Heart left ventricle (tissue), 13 donors: ENCODE measurements around the gene TRIM40.

Experiments
- CTCF ChIP-seq, 12 donors: fragments of 200-600 bp; sonication (generic) in 4 of 12; IDR thresholded peaks; one replicate each; pipeline versions ENCODE4 v1.5.0 to v1.8.0; 2018 to 2022; ENCODE audit warnings: antibody characterized with exemption in 12 of 12, mild to moderate bottlenecking in 5 of 12
- POLR2A ChIP-seq, 2 donors: fragments of 450-650 bp; IDR thresholded peaks; one replicate each; pipeline ENCODE4 v1.6.1; 2017; ENCODE audit warnings: antibody characterized with exemption in 2 of 2, mild to moderate bottlenecking in 2 of 2, moderate library complexity in 2 of 2
- donor health status: ischemic (EF 13 %, LVEDD 7.1; RV severe dilation, severe dysfunction).
- donor health status: DM: no; HTN: yes; CAD: no.
- donor health status: DM: no; HTN: no; CAD: no.
- donor health status: ischemic (EF 25% LVEDD 6.9; RV normal size, moderate dysfunction).
- donor health status: ischemic (EF 25% LVEDD 5.7; RV mildly dilated, moderate dysfunction).
- donor health status: ischemic (EF 35%, LVEDD 5.7; RV mildly dilated, moderate dysfunction).
- donor health status: nonischemic (EF 11% LVEDD 7.7; RV severe dilation, severe dysfunction).
- donor health status: DM: yes; HTN: yes; CAD: no.
- donor health status: PGD.
- donor health status: ischemic (EF 29% LVEDD 5.4; RV normal size, mild dysfunction).
- donor health status: nonischemic (EF 23%, LVEDD 6.1; RV moderate dilation, normal function).

GRCh38 chr6:30163090-30163917 is 27.4 kb downstream of the TRIM40 start, which contains the start of gene TRIM15:
- no peak for TF ChIP-seq CTCF (IDR thresholded peaks at IDR 0.05)
- no peak for TF ChIP-seq POLR2A (IDR thresholded peaks at IDR 0.05)
